Astrocyte (in vitro differentiated cells and primary cell): Measurements from ENCODE around the gene SDK1. TPM values are rescaled to one million over a fixed set of nuclear protein-coding genes. Genes with fewer than 3 reads are reported as not detected.

ENCODE experiments used
- DNase-seq: peaks from one replicate; pipeline ENCODE4 v3.0.0-alpha.2; 2010; ENCODE audit warnings: low read depth
- FAIRE-seq: peaks from 2 replicates; lab custom pipeline; 2011; peaks lifted over from hg19 to GRCh38; lab: Jason Lieb, UNC
- H2AFZ ChIP-seq: 2 replicates; pipeline ENCODE4 v1.6.0; 2012; ENCODE audit warnings: low read depth, low read length, inconsistent platforms
- H3K27ac ChIP-seq: 2 replicates; pipeline ENCODE4 v1.5.1; 2011; ENCODE audit warnings: low read depth, low read length, inconsistent platforms
- H3K27me3 ChIP-seq: 2 replicates; pipeline ENCODE4 v1.6.0; 2011; ENCODE audit warnings: low read length, inconsistent platforms; ENCODE audit not compliant: insufficient read depth
- H3K36me3 ChIP-seq: 2 replicates; pipeline ENCODE4 v1.5.1; 2011; ENCODE audit warnings: low read length, inconsistent platforms; ENCODE audit not compliant: insufficient read depth
- H3K4me1 ChIP-seq: 2 replicates; pipeline ENCODE4 v1.5.1; 2011; ENCODE audit warnings: low read length, inconsistent platforms; ENCODE audit not compliant: insufficient read depth
- H3K4me2 ChIP-seq: 2 replicates; pipeline ENCODE4 v1.6.0; 2012; ENCODE audit warnings: low read length, inconsistent platforms
- H3K4me3 ChIP-seq: 2 replicates; pipeline ENCODE4 v1.5.1; 2011; ENCODE audit warnings: low read depth, mild to moderate bottlenecking, low read length, inconsistent platforms; ENCODE audit not compliant: insufficient read depth
- H3K79me2 ChIP-seq: 2 replicates; pipeline ENCODE4 v1.6.0; 2012; ENCODE audit warnings: mild to moderate bottlenecking, low read length, inconsistent platforms; ENCODE audit not compliant: insufficient read depth
- H3K9ac ChIP-seq: 2 replicates; pipeline ENCODE4 v1.6.0; 2012; ENCODE audit warnings: mild to moderate bottlenecking, low read length, inconsistent platforms
- H3K9me3 ChIP-seq: 2 replicates; pipeline ENCODE4 v1.5.1; 2012; ENCODE audit warnings: low read depth, mild to moderate bottlenecking, low read length, inconsistent platforms; ENCODE audit not compliant: insufficient read depth
- H4K20me1 ChIP-seq: 2 replicates; pipeline ENCODE4 v1.6.0; 2012; ENCODE audit warnings: low read length, inconsistent platforms; ENCODE audit not compliant: insufficient read depth
- H3K27ac Mint-ChIP-seq: one replicate; pipeline ENCODE4 v1.8.0; 2021; ENCODE audit warnings: mild to moderate bottlenecking, mixed read lengths; ENCODE audit not compliant: unreplicated experiment
- H3K27me3 Mint-ChIP-seq: one replicate; pipeline ENCODE4 v1.8.0; 2021; ENCODE audit warnings: low read depth, mixed read lengths; ENCODE audit not compliant: unreplicated experiment
- H3K36me3 Mint-ChIP-seq: one replicate; pipeline ENCODE4 v1.8.0; 2021; ENCODE audit warnings: low read depth, mixed read lengths; ENCODE audit not compliant: unreplicated experiment
- H3K4me1 Mint-ChIP-seq: one replicate; pipeline ENCODE4 v1.8.0; 2021; ENCODE audit warnings: low read depth, mixed read lengths; ENCODE audit not compliant: unreplicated experiment
- H3K4me3 Mint-ChIP-seq: one replicate; pipeline ENCODE4 v1.8.0; 2021; ENCODE audit warnings: mild to moderate bottlenecking, moderate library complexity, mixed read lengths; ENCODE audit not compliant: unreplicated experiment
- H3K9me3 Mint-ChIP-seq: one replicate; pipeline ENCODE4 v1.8.0; 2021; ENCODE audit warnings: mild to moderate bottlenecking, mixed read lengths; ENCODE audit not compliant: unreplicated experiment
- EZH2 ChIP-seq: IDR thresholded peaks from 2 replicates; pipeline ENCODE4 v1.6.1; 2012; ENCODE audit warnings: mild to moderate bottlenecking, low read length, inconsistent platforms; ENCODE audit not compliant: insufficient read depth
- total RNA-seq: library from RNA; stranded (reverse); gene quantifications from 2 replicates; pipeline ENCODE4 v1.2.1, GENCODE V29; 2021
- TF ChIP-seq, protein P1 (sequence below): IDR thresholded peaks from 2 replicates; pipeline ENCODE4 v1.5.1; 2011; ENCODE audit warnings: low read depth, mild to moderate bottlenecking, inconsistent platforms, low read length, moderate library complexity; ENCODE audit not compliant: insufficient read depth

Gene SDK1
- total RNA-seq, 1 donor from 2014 or later, result 4.2 TPM

DNA sequence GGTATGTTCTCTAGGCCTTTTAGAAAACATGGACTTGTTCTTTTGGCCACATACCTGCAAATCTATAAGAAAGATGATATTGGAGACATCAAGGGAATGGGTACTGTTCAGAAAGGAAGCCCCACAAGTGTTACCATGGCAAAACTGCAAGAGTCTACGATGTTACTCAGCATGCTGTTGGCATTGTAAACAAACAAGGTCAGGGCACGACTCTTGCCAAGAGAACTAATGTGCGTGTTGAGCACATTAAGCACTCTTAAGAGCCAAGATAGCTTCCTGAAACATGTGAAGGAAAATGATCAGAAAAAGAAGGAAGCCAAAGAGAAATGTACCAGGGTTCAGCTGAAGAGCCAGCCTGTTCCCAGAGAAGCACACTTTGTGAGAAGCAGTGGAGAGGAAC, 37.1 kb downstream of the SDK1 start:
- Histone ChIP-seq H3K27me3 (no peaks in the 10 kb centered on the region), H3K4me2 (no peak overlapping the region), H3K4me3 (no peak overlapping the region), H3K4me1 (no peaks in the 10 kb centered on the region), H3K27ac (no peak overlapping the region), H2AFZ (no peak overlapping the region), H3K9ac (no peak overlapping the region), H3K79me2 (no peaks in the 10 kb centered on the region), H3K36me3 (no peaks in the 10 kb centered on the region), H3K9me3 (no peaks in the 10 kb centered on the region), H4K20me1 (no peaks in the 10 kb centered on the region)
- no peak for FAIRE-seq
- Mint-ChIP-seq H3K4me3 (no peak overlapping the region), H3K36me3 (no peaks in the 10 kb centered on the region), H3K27ac (no peak overlapping the region), H3K27me3 (no peaks in the 10 kb centered on the region), H3K4me1 (no peaks in the 10 kb centered on the region), H3K9me3 (peaks cover 2% of the 10 kb centered on the region)
- TF ChIP-seq EZH2, result no peak
- TF ChIP-seq, protein P1, sequence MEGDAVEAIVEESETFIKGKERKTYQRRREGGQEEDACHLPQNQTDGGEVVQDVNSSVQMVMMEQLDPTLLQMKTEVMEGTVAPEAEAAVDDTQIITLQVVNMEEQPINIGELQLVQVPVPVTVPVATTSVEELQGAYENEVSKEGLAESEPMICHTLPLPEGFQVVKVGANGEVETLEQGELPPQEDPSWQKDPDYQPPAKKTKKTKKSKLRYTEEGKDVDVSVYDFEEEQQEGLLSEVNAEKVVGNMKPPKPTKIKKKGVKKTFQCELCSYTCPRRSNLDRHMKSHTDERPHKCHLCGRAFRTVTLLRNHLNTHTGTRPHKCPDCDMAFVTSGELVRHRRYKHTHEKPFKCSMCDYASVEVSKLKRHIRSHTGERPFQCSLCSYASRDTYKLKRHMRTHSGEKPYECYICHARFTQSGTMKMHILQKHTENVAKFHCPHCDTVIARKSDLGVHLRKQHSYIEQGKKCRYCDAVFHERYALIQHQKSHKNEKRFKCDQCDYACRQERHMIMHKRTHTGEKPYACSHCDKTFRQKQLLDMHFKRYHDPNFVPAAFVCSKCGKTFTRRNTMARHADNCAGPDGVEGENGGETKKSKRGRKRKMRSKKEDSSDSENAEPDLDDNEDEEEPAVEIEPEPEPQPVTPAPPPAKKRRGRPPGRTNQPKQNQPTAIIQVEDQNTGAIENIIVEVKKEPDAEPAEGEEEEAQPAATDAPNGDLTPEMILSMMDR, result no peak
- DNase-seq, result no peak

GRCh38 chr7:3345699-3346481, 44.8 kb downstream of the SDK1 start:
- Mint-ChIP-seq H3K36me3 (no peaks in the 10 kb centered on the region), H3K4me1 (peaks cover 3% of the 10 kb centered on the region), H3K27ac (no peak overlapping the region), H3K9me3 (peaks cover 2% of the 10 kb centered on the region), H3K27me3 (no peaks in the 10 kb centered on the region), H3K4me3 (no peak overlapping the region)
- no peaks in the 10 kb centered on the region for H4K20me1 ChIP-seq
- no peaks in the 10 kb centered on the region for H3K27me3 ChIP-seq
- no peak overlapping the region for H3K4me2 ChIP-seq
- H3K36me3 ChIP-seq, result no peaks in the 10 kb centered on the region
- no peak overlapping the region for H3K4me3 ChIP-seq
- TF ChIP-seq, protein P1, result no peak
- no peak for TF ChIP-seq EZH2
- FAIRE-seq, result no peak
- peaks cover 3% of the 10 kb centered on the region for H3K9me3 ChIP-seq
- no peak overlapping the region for H3K27ac ChIP-seq
- no peaks in the 10 kb centered on the region for H3K79me2 ChIP-seq
- H3K9ac ChIP-seq, result no peak overlapping the region
- no peak overlapping the region for H2AFZ ChIP-seq
- no peak for DNase-seq
- H3K4me1 ChIP-seq, result no peaks in the 10 kb centered on the region

GRCh38 chr7:3349126-3349525, 48.1 kb downstream of the SDK1 start:
- no peaks in the 10 kb centered on the region for H3K27me3 Mint-ChIP-seq
- Histone ChIP-seq H3K4me1 (no peaks in the 10 kb centered on the region), H3K4me2 (no peak overlapping the region), H3K27me3 (no peaks in the 10 kb centered on the region), H3K4me3 (no peak overlapping the region), H3K79me2 (no peaks in the 10 kb centered on the region), H3K27ac (no peak overlapping the region), H3K9ac (no peak overlapping the region), H4K20me1 (no peaks in the 10 kb centered on the region), H2AFZ (no peak overlapping the region), H3K36me3 (no peaks in the 10 kb centered on the region), H3K9me3 (peaks cover 3% of the 10 kb centered on the region)
- FAIRE-seq, result no peak
- no peak overlapping the region for H3K4me3 Mint-ChIP-seq
- no peak overlapping the region for H3K27ac Mint-ChIP-seq
- no peaks in the 10 kb centered on the region for H3K9me3 Mint-ChIP-seq
- no peak for DNase-seq
- peaks cover 3% of the 10 kb centered on the region for H3K4me1 Mint-ChIP-seq
- H3K36me3 Mint-ChIP-seq, result no peaks in the 10 kb centered on the region
- TF ChIP-seq EZH2, result no peak
- TF ChIP-seq, protein P1, result no peak
